HuH-7.5 (cell line): Measurements from ENCODE around the gene GLIS1.

ENCODE experiments used
- DNase-seq: peaks from one replicate; pipeline ENCODE4 v3.0.0; 2011; ENCODE audit warnings: low spot score

The GLIS1 gene

DNA sequence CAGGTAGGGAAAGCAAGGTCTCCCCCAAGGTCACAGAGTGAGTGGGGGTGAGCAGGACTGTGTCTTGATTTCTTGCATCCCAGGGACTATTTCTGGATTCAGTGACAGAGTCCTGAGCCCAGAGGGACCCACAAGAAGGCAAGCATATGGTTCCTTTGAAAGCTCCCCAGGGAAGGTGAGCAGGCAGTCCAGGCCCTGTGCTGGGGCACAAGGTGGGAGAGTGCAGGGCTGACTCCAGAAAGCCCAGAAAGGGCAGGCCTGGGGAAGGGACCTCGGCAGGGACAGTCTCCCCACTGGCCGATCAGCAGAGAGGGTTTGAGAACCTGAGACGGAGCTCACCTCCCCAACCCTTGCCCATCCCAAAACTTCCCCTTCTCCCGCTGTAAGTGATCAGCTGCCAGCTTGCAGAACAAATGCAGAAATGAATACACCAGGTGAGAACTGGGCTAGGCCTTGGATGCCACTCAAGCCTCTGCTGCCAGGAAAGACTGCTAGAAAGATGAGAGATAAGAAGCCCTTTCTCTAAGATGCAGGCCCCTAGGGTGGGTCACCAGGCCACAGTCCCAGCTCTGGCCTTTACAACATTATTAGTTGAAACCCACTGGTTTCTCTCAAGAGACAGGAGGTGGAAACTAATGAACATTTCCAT is 121.0 kb downstream of the GLIS1 start:
- DNase-seq, result no peak

DNA sequence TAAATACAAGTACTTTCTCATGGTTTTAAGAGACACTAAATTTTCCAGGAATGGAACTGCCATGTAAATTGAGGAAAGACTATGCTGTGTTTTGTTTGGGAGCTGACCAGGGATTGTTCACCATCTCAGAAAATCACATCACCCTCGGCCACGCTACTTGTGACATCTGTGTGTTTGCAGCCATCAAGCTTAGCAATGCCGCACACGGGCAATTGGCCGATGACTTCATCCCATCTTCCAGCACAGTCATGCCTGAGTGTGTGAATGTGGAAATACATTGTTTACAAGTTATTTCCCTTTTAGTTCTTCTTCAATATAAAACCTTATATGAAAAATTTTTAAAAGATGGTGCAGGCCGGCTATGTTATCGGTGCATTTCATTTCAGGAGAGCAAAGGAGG is 121.6 kb downstream of the GLIS1 start:
- DNase-seq, result no peak

DNA sequence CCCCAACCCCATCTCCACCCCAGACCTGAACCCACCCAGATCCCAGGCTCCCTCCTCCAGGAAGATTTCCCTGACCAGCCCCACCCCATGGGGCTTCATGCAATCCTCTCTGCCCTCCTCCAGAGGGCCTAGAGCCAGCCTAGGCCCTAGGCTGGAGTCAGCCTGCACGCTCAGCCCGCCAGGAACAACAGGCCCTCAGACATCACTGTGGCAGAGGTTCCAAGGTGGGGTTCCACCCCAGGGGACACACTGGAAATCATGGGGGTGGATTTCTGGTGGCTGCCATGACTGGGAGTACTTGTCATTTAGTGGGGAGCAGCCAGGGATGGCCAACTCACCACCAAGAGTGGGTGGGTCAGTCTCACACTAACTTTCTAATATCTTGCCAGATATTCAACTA is 122.0 kb downstream of the GLIS1 start:
- DNase-seq, result no peak

DNA sequence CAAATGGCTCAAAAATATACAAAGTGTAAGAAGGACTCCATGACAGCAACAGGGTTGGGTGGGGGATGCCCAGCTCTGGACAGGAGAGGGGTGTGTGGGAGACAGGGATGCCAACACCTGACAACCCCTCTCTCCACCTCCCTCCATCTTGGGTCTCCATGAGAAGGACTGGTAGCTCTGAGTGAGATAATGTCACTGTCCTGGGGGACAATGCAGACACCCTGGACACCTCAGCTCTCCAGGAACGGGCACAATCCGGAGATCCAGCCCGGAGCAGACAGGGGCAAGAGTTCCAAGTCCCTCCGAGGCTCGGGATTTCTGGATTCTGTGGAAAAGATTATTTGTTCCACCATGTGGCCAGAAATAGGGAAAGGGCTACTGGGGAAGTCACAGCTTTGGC is 122.5 kb downstream of the GLIS1 start:
- DNase-seq, result no peak

GRCh38 chr1:53615101-53615500 is 123.9 kb downstream of the GLIS1 start:
- DNase-seq, result no peak

DNA sequence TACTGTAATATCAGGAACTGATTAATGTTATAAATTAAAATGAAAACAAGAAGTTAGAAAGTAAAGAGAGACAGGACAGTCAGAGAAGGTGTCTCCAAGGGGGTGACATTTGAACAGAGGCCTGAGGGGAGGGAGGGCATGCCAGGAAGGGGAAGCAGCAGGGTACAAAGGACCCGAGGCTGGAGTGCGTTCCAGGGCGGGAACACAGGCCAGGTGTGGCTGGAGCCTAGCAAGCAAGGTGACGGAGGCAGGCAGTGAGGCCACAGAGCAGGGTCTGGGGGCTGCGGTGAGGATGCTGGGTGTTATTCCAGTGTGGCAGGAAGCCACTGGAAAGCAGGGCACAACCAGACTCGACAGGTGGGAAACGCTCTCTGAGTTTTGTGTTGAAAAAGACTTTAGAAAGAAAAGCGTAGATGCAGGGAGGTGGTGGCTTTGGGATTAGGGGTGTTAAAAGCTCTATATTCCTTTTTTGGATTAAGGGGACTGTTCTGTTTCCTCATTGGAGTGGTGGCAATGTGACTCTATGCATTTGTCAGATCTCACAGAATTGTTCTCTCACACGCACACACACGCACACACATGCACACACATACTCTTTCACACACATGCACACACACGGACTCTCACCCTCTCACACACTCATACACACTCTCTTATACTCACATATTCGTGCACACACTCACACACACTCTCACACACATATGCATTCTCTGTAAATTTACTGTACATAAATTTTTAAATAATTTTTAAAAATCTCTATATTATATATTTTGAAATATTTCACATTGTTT is 124.5 kb downstream of the GLIS1 start:
- no peak for DNase-seq

GRCh38 chr1:53608676-53609075 is 130.3 kb downstream of the GLIS1 start:
- DNase-seq, result no peak

- DNase-seq, result no peak
Measured at GRCh38 chr1:53608071-53608470, 130.9 kb downstream of the GLIS1 start.

- no peak for DNase-seq
Measured at GRCh38 chr1:53606651-53607051, 132.3 kb downstream of the GLIS1 start.

DNA sequence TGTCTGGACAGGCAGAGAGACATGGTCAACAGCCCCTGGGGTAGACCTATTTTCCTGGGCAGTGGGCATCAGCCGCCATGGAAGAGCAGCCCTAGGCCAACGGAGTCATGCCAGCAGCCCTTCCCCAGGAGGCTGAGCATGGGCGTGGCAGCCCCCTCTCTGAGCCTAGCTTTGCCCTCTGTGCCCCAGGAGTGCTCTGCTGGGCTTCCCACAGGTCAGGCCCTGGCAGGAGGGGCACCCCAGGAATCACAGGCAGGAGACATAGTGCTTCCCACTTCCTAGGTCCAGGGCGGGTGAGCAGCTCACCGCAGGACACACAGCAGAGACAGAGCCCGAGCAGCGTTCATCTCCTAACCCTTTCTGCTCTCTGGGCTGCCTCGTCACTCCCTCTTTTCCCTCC is 132.8 kb downstream of the GLIS1 start:
- no peak for DNase-seq

- no peak for DNase-seq
Measured at GRCh38 chr1:53605181-53605580, 133.8 kb downstream of the GLIS1 start.

DNA sequence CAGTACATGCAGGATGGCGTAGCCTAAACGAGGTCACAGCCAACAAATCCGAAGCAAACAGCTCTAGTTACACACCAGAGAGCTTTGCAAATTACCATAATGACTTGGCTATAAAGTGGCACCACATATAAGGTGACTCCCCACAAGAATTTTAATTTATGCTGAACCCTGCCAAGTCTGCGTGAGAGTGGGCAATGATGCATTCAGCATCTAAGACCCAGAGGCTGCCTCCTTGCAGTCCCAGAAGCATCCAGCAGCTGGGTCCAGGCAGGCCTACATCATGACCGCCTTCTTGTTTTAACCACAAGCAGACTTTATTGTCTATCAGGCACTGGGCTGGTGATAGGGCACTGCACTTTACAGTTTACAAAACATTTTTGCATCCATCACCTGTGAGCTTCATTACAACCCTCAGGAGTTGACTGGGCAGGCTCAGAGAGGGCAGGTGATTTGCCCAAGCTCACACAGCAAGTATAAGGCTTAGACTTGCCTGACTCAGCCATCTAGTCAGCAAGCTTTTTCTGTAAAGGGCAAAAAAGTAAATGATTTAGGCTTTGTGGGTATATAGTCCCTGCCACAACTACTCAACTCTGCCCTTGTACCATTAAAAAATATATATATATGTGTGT is 134.6 kb downstream of the GLIS1 start:
- no peak for DNase-seq

DNA sequence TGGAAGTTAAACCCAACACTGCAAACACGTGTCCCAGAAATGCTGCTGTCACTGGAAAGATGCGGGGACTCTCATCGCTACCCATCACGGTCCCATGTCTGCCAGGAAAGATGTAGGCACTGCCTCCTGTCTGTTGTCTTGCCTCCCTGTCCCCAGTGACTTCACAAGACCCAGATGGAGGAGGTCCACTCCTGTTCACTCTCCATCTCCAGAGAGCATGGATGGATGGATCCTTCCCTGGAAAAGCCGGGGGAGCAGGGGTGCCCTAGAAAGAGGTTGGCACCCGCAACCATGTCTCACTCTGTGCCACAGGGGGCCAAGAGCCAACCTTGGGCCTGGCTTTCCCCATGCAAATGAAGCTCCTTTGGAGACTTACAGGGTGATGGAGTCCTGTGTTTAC is 135.5 kb downstream of the GLIS1 start:
- DNase-seq, result no peak

GRCh38 chr1:53601867-53602775 is 136.8 kb downstream of the GLIS1 start:
- no peak for DNase-seq

DNA sequence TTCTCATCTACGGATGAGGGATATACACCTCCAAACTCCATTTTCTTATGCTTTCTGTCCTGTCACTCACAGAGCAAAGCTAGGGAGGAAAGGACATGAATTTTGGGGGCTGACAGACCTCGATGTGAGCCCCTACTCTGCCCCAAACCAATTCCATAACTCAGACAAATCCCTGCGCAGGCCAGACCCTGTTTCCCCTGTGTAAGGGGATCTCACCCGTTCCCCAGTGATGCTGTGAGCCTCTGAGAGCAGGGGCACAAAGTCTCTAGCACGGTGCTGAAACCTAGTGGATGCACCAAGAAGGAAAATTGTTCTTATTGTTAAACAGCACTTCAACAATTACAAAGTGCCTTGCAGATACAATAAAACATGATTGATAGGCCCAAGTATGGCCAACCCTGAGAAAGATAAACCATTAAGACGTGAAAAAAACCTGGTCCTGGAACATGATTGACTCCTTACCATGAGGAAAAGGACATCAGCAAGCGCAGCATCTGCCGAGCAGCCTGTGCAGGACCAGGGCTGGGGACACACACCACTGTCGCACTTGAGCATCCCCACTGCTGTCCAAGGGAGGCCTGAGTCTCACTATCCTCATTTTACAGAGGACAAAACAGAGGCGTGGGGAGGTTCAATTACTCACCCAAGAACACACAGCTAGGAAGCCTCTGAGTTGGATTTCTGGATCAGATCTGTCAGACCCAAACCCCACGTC is 137.8 kb downstream of the GLIS1 start:
- DNase-seq, result no peak

GRCh38 chr1:53600561-53600960 is 138.4 kb downstream of the GLIS1 start:
- no peak for DNase-seq

- no peak for DNase-seq
Measured at GRCh38 chr1:53600001-53600400, 139.0 kb downstream of the GLIS1 start.

DNA sequence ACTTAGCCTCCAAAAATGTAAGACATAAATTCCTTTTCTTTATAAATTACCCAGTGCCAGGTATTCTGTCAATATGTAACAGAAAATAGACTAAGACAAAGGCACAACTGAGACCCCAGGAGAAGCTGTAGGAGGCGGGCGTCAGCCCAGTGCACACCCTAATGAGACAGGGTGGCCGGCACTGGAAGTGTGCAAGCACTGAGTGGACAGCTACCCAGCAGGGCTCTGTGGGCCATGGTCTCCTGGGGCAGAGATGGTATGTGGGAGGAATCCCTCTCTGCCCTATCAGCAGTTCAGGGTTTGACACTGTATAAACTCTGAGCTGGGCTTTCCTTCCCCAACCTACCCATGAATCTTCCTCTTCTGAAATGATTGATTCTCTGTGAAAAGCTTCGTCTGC is 139.5 kb downstream of the GLIS1 start:
- no peak for DNase-seq

DNA sequence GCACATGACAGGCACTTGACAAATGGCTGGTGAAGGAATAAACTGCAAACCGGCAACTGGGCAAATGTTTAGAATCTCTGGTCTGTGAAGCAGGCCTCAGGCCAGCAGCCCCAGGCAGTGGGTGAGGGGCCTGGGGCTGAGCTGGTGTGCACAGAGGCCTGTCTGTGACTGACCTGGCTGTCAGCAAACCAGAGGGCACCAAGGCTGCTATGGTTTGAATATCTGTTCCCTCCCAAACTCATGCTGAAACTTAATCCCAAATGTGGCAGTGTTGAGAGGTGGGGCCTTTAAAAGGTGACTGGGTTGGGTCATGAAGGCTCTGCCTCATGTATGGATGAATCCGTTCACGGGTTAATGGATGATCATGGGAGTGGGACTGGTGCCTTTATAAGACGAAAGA is 140.0 kb downstream of the GLIS1 start:
- DNase-seq, result no peak

DNA sequence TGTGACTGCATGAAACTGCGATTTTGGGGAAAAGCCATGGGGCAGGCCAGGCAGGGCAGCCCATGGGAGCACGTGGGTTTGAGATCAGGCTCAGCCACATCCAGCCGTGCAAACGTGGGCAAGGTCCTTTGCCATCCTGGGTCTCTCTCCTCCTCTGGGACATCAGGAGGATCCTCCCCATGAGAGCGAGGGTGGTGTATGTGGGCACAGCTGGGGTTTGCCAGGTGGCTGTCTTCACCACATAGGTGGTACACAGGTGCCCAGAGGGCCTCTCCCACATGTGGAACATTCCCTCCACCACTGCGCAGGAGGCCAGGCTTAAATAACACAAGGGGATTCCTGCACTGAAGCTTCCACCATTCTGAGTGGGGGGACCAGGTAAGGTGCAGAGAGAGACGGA is 143.1 kb downstream of the GLIS1 start:
- DNase-seq, result no peak

DNA sequence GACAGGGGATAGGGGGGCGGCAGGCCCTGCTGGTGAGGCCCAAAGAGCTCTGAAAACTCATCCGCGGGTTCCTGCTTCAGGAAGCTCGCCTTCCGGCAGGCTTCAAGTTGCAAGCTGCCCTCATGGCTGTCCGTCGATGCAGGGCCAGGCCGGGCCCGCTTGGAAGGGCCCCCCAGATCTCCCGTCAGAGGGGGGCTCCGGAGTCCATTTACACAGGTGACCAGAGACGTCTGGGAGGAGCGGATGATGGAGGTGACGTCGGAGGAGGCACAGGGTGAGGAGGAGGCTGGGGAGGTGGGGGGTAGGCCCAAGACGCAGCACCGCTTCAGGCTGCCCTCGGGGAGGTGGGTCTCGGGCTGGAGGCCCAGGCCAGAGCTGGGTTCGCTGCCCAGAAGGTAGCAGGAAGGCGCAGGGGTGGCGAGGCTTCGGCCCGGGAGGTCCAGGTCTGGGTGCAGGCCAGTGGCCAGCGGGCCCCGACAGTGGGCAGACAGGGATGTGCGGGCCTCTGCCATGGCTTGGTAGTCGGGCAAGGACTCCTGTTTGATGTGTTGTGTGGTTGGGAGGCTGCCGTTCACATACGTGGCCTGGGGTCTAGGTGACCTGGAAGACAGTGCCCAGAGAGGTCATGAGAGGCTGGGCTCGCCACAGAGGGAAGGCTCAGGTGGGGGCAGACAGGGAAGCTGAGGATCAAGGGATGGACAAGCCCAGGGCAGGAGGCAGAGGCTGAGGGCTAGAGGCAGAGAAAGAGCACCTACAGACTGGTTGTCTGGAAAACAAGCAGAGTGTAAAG is 144.4 kb downstream of the GLIS1 start:
- DNase-seq, result no peak
